ENCODE measurements around the gene MC1R. TPM values are rescaled to one million over a fixed set of nuclear protein-coding genes. Genes with fewer than 3 reads are reported as not detected.

Gene MC1R
- total and polyA plus RNA-seq, 2 of the 8 experiments (the other 6 are each of a cell fraction or from before 2014, with no cell fraction given), result 2.2 to 2.9 TPM

GRCh38 chr16:89946515-89946914 is 27.9 kb downstream of the MC1R start:
- Histone ChIP-seq H4K5ac (ENCODE audit: insufficient read length, low read depth, low read length) (no peak overlapping the region), H3K36me3 (ENCODE audit: control insufficient read depth in 2 of 4, insufficient read depth in 4 of 4, low read length in 3 of 4) (no peaks in the 10 kb centered on the region), H2BK120ac (replicated peaks; ENCODE audit: low read depth, low read length) (no peak overlapping the region), H2BK5ac (ENCODE audit: low read depth, low read length) (no peak overlapping the region), H3K23ac (ENCODE audit: insufficient read length) (no peak overlapping the region), H3K9ac (replicated peaks in 1 of 4; ENCODE audit: extremely low read depth in 1 of 4, low read depth in 3 of 4, low read length in 3 of 4) (no peak overlapping the region), H2BK15ac (ENCODE audit: low read length) (no peak overlapping the region), H4K8ac (ENCODE audit: extremely low read depth, insufficient read depth, low read length) (no peak overlapping the region), H2BK20ac (ENCODE audit: low read length) (no peak overlapping the region), H3K14ac (ENCODE audit: insufficient read length) (no peak overlapping the region), H3K9me3 (ENCODE audit: insufficient read depth in 2 of 2, low read depth in 1 of 2, low read length in 1 of 2) (no peaks in the 10 kb centered on the region), H4K91ac (replicated peaks; ENCODE audit: insufficient read length, low read length) (no peak overlapping the region), H3K4me2 (ENCODE audit: insufficient read depth in 1 of 2, low read depth in 2 of 2, low read length in 2 of 2) (no peak overlapping the region), H3K23me2 (ENCODE audit: low read depth, low read length) (peaks cover 7% of the 10 kb centered on the region; the same call in 1 of the 2 replicates), H2AK5ac (ENCODE audit: low read depth, low read length) (no peak overlapping the region), H3K4me1 (replicated peaks in 1 of 4; ENCODE audit: control insufficient read depth in 3 of 4, insufficient read depth in 4 of 4, low read length in 3 of 4) (peaks cover 0 to 7% (median 5%) of the 10 kb centered on the region in 4 experiments; a peak in 5 of 7 replicates), H3K27ac (ENCODE audit: low read depth, low read length) (no peak overlapping the region), H2AFZ (ENCODE audit: low read length) (no peak overlapping the region), H3K4me3 (ENCODE audit: extremely low read depth in 1 of 4, insufficient read depth in 2 of 4, low read depth in 3 of 4, low read length in 4 of 4) (no peak overlapping the region), H3K18ac (ENCODE audit: extremely low read depth, low read length) (no peak overlapping the region), H3K4ac (replicated peaks; ENCODE audit: insufficient read length, low read depth, low read length) (no peak overlapping the region), H3K56ac (replicated peaks; ENCODE audit: insufficient read length, low read depth, low read length) (no peak overlapping the region), H3K27me3 (replicated peaks in 1 of 4; ENCODE audit: control insufficient read depth in 3 of 4, extremely low read depth in 1 of 4, insufficient read depth in 3 of 4, low read length in 3 of 4) (peaks cover 3 to 28% (median 22%) of the 10 kb centered on the region in 4 experiments), H4K20me1 (replicated peaks in 1 of 2; ENCODE audit: control insufficient read depth in 1 of 2, insufficient read depth in 2 of 2, low read length in 2 of 2) (peaks cover 0 to 6% of the 10 kb centered on the region in 2 experiments), H2BK12ac (ENCODE audit: low read depth, low read length) (no peak overlapping the region), H3K79me2 (ENCODE audit: control insufficient read depth in 1 of 2, insufficient read depth in 2 of 2, low read length in 2 of 2) (no peaks in the 10 kb centered on the region), H3K79me1 (ENCODE audit: low read depth, low read length) (no peaks in the 10 kb centered on the region)
- POLR2A ChIA-PET (ENCODE audit: partially characterized antibody), result interaction anchor here (9.2 kb wide), 1 partner anchor 22 kb away, joined by 42 read pairs; the partner anchor contains the start of gene TUBB3
- TF ChIP-seq SIRT6 (IDR thresholded peaks at IDR 0.05; ENCODE audit: low read length), result no peak
- no peak for TF ChIP-seq CHD1 (IDR thresholded peaks at IDR 0.05; ENCODE audit: low read depth, low read length)
- no peak for TF ChIP-seq CBX8 (IDR thresholded peaks at IDR 0.05; ENCODE audit: borderline replicate concordance, low read depth, low read length)
- no peak for TF ChIP-seq TBP (IDR thresholded peaks at IDR 0.05; ENCODE audit: low read depth, low read length)
- no peak for TF ChIP-seq RAD21 (IDR thresholded peaks at IDR 0.05 in 1 of 2, conservative IDR thresholded peaks at IDR 0.05 in 1 of 2; ENCODE audit: low read depth in 2 of 2, low read length in 2 of 2)
- DNase-seq (ENCODE audit: low read depth in 1 of 2, low spot score in 2 of 2), result no peak
- no peak for FAIRE-seq
- CTCF ChIA-PET (ENCODE audit: partially characterized antibody), result no interaction called here
- 100% methylated on average over 2 of the region's 5 CpGs; no CpG with 5 or more reads in 1 of the 2 experiments for WGBS, 2 experiments (ENCODE audit: extremely low coverage in 1 of 2, insufficient coverage in 1 of 2, insufficient read length in 1 of 2, insufficient replicate concordance in 2 of 2, low coverage in 1 of 2, low lambda C conversion rate in 2 of 2, missing lambda C conversion rate in 1 of 2)
